CD14-positive monocyte (primary cell): ENCODE results near the gene MAP1LC3B. TPM values are rescaled to one million over a fixed set of nuclear protein-coding genes. Genes with fewer than 3 reads are reported as not detected.
A peak's percentile ranks its signal among the peaks of the same experiment; 100 is the strongest.

ENCODE experiments used
- DNase-seq, 3 donors: peaks; one replicate each; pipeline ENCODE4 v3.0.0-alpha.2; 2011 to 2022
- H2AFZ ChIP-seq: 2 replicates; pipeline ENCODE4 v1.6.0; 2012; ENCODE audit warnings: mild to moderate bottlenecking, low read depth, low read length, inconsistent platforms; ENCODE audit not compliant: insufficient read depth, poor library complexity, severe bottlenecking
- H3K27ac ChIP-seq, 2 donors: 1 replicate in 1 of 2; 2 replicates in 1 of 2; pipeline ENCODE4 v1.5.1; 2012 to 2013; ENCODE audit warnings: low read length in 2 of 2, control low read depth in 1 of 2, inconsistent platforms in 1 of 2, low read depth in 1 of 2, mild to moderate bottlenecking in 1 of 2
- H3K27me3 ChIP-seq, 2 donors: one replicate each; pipeline versions ENCODE4 v1.6.0 to v1.6.1; 2011 to 2013; ENCODE audit warnings: low read length in 2 of 2; ENCODE audit not compliant: control insufficient read depth in 2 of 2, insufficient read depth in 2 of 2
- H3K36me3 ChIP-seq, 2 donors: replicated peaks in 1 of 2; 1 replicate in 1 of 2; 2 replicates in 1 of 2; pipeline versions ENCODE4 v1.5.1 to v1.6.1; 2012 to 2013; ENCODE audit warnings: low read length in 2 of 2, control low read depth in 1 of 2, inconsistent platforms in 1 of 2, mild to moderate bottlenecking in 1 of 2; ENCODE audit not compliant: insufficient read depth in 2 of 2, control insufficient read depth in 1 of 2
- H3K4me1 ChIP-seq, 2 donors: 1 replicate in 1 of 2; 2 replicates in 1 of 2; pipeline versions ENCODE4 v1.5.1 to v1.6.1; 2012 to 2013; ENCODE audit warnings: low read length in 2 of 2, control low read depth in 1 of 2, inconsistent platforms in 1 of 2, mild to moderate bottlenecking in 1 of 2, moderate library complexity in 1 of 2; ENCODE audit not compliant: insufficient read depth in 2 of 2, control insufficient read depth in 1 of 2
- H3K4me2 ChIP-seq: replicated peaks from 2 replicates; pipeline ENCODE3; 2012; ENCODE audit warnings: low read length, moderate library complexity, mild to moderate bottlenecking; ENCODE audit not compliant: poor library complexity, severe bottlenecking; ENCODE audit errors: extremely low read depth
- H3K4me3 ChIP-seq, 3 experiments: fragments of 200-600 bp in 1 of 3; sonication (generic) in 1 of 3; replicated peaks in 1 of 3; 1 replicate in 2 of 3; 2 replicates in 1 of 3; pipeline ENCODE4 v1.5.1; 2011 to 2013; ENCODE audit warnings: low read length in 3 of 3, mild to moderate bottlenecking in 3 of 3, control low read depth in 2 of 3, low read depth in 2 of 3, inconsistent platforms in 1 of 3, moderate library complexity in 1 of 3
- H3K79me2 ChIP-seq: 2 replicates; pipeline ENCODE4 v1.6.0; 2012; ENCODE audit warnings: mild to moderate bottlenecking, control low read depth, inconsistent platforms, low read length, moderate library complexity; ENCODE audit not compliant: insufficient read depth
- H3K9ac ChIP-seq: 2 replicates; pipeline ENCODE4 v1.6.0; 2017; ENCODE audit warnings: low read length, mild to moderate bottlenecking; ENCODE audit not compliant: insufficient read depth, poor library complexity, severe bottlenecking
- H3K9me3 ChIP-seq, 2 donors: replicated peaks in 1 of 2; 1 replicate in 1 of 2; 2 replicates in 1 of 2; pipeline versions ENCODE4 v1.5.1 to v1.6.1; 2012 to 2013; ENCODE audit warnings: low read length in 2 of 2, control low read depth in 1 of 2; ENCODE audit not compliant: control insufficient read depth in 1 of 2, insufficient read depth in 1 of 2
- H4K20me1 ChIP-seq: 2 replicates; pipeline ENCODE4 v1.6.0; 2012; ENCODE audit warnings: mild to moderate bottlenecking, low read length, control low read depth, moderate library complexity; ENCODE audit not compliant: insufficient read depth
- H3K27ac Mint-ChIP-seq, 7 donors: one replicate each; pipeline ENCODE4 v1.8.0; 2020; ENCODE audit warnings: mild to moderate bottlenecking in 7 of 7, mixed read lengths in 7 of 7, moderate library complexity in 6 of 7, inconsistent platforms in 2 of 7
- H3K27me3 Mint-ChIP-seq, 3 donors: one replicate each; pipeline ENCODE4 v1.8.0; 2021 to 2022; ENCODE audit warnings: low read depth in 3 of 3, mild to moderate bottlenecking in 3 of 3, mixed read lengths in 3 of 3, moderate library complexity in 3 of 3, inconsistent platforms in 1 of 3
- H3K36me3 Mint-ChIP-seq, 2 donors: one replicate each; pipeline ENCODE4 v1.8.0; 2020; ENCODE audit warnings: mixed read lengths in 2 of 2, inconsistent platforms in 1 of 2, mild to moderate bottlenecking in 1 of 2
- H3K4me1 Mint-ChIP-seq: one replicate; pipeline ENCODE4 v1.8.0; 2020; ENCODE audit warnings: mild to moderate bottlenecking, mixed read lengths
- H3K4me3 Mint-ChIP-seq, 2 donors: one replicate each; pipeline ENCODE4 v1.8.0; 2020; ENCODE audit warnings: mild to moderate bottlenecking in 2 of 2, mixed read lengths in 2 of 2, moderate library complexity in 1 of 2
- H3K9me3 Mint-ChIP-seq, 7 donors: one replicate each; pipeline ENCODE4 v1.8.0; 2020 to 2022; ENCODE audit warnings: mixed read lengths in 7 of 7, mild to moderate bottlenecking in 6 of 7, moderate library complexity in 6 of 7, inconsistent platforms in 2 of 7
- CTCF ChIP-seq: fragments of 200-600 bp; IDR thresholded peaks from one replicate; pipeline ENCODE4 v1.8.0; 2022; ENCODE audit warnings: antibody characterized with exemption, mild to moderate bottlenecking
- WGBS: methylation state at CpG from one replicate; pipeline ENCODE4 v1.1.5; 2013; ENCODE audit warnings: missing lambda C conversion rate; ENCODE audit not compliant: insufficient coverage; 5-methylcytosine and 5-hydroxymethylcytosine counted together
- intact Hi-C, 2 donors: fragments of 100-400 bp; cut with micrococcal nuclease; formaldehyde crosslinking; loops; one replicate each; pipeline versions ENCODE4 v1.15.0 to v1.15.1; 2023
- polyA plus RNA-seq, 3 donors: library from polyadenylated mRNA; depleted of rRNA in 1 of 3; unstranded in 2 of 3; stranded (reverse) in 1 of 3; fragments of 300-500 nt in 2 of 3; fragments of >200 nt in 1 of 3; fragmentation: Illumina TruSeq in 2 of 3; gene quantifications; 1 replicate in 2 of 3; 2 replicates in 1 of 3; pipeline ENCODE4 v1.2.3, GENCODE V29; 2012 to 2021

MAP1LC3B gene
- polyA plus RNA-seq, 3 donors, result 102 to 147 (median 140) TPM

- no peak for TF ChIP-seq CTCF
- Histone ChIP-seq H3K9me3 (no peaks in the 10 kb centered on the region), H3K4me2 (peak overlapping the region; percentile 68), H2AFZ (no peak overlapping the region), H4K20me1 (peaks cover 32% of the 10 kb centered on the region), H3K4me1 (peaks cover 48 to 62% of the 10 kb centered on the region in 2 donors), H3K36me3 (no peaks in the 10 kb centered on the region), H3K27ac (peak overlapping the region; percentile 87 to 99), H3K79me2 (peaks cover 33% of the 10 kb centered on the region), H3K4me3 (peak overlapping the region; percentile 41 to 95 (median 51)), H3K27me3 (no peaks in the 10 kb centered on the region), H3K9ac (peak overlapping the region; percentile 97)
- DNase-seq, result no peak
- peaks cover 55% of the 10 kb centered on the region for H3K4me1 Mint-ChIP-seq
- H3K27me3 Mint-ChIP-seq, result peaks cover 0 to 4% (median 1%) of the 10 kb centered on the region in 3 donors
- H3K27ac Mint-ChIP-seq, result peak overlapping the region; percentile 96 to 100 (median 98)
- H3K9me3 Mint-ChIP-seq, result peaks cover 0 to 1% (median 0%) of the 10 kb centered on the region in 7 donors
- intact Hi-C loops, result loop anchor here in 1 of 2 donors (5.0 kb wide), 1 partner anchor 73 kb away; the partner anchor contains the start of gene C16orf95
- peaks cover 17% of the 10 kb centered on the region in 2 donors for H3K36me3 Mint-ChIP-seq
- over 99% methylated on average over 21 of the region's 24 CpGs for WGBS
- peak overlapping the region in 1 of 2 donors; percentile 82 for H3K4me3 Mint-ChIP-seq
Measured at GRCh38 chr16:87390641-87391323, 1.4 kb upstream of the MAP1LC3B start.

GRCh38 chr16:87391324-87391949, 699 bp upstream of the MAP1LC3B start:
- H3K36me3 Mint-ChIP-seq, result peaks cover 18 to 21% of the 10 kb centered on the region in 2 donors
- DNase-seq, result peak; percentile 80 to 87 (median 85)
- Histone ChIP-seq H3K4me3 (peak overlapping the region; percentile 41 to 95 (median 51)), H3K9me3 (no peaks in the 10 kb centered on the region), H3K27ac (peak overlapping the region; percentile 87 to 99), H2AFZ (peak overlapping the region; percentile 22), H3K4me2 (peak overlapping the region; percentile 68), H3K27me3 (no peaks in the 10 kb centered on the region), H3K79me2 (peaks cover 39% of the 10 kb centered on the region), H4K20me1 (peaks cover 38% of the 10 kb centered on the region), H3K36me3 (no peaks in the 10 kb centered on the region), H3K4me1 (peaks cover 48 to 62% of the 10 kb centered on the region in 2 donors), H3K9ac (peak overlapping the region; percentile 97)
- H3K27ac Mint-ChIP-seq, result peak overlapping the region; percentile 96 to 100 (median 98)
- no peak for TF ChIP-seq CTCF
- peaks cover 55% of the 10 kb centered on the region for H3K4me1 Mint-ChIP-seq
- peaks cover 0 to 1% (median 0%) of the 10 kb centered on the region in 7 donors for H3K9me3 Mint-ChIP-seq
- H3K27me3 Mint-ChIP-seq, result peaks cover 0 to 2% (median 1%) of the 10 kb centered on the region in 3 donors
- 8% methylated on average over 33 of the region's 44 CpGs for WGBS
- peak overlapping the region; percentile 82 to 89 for H3K4me3 Mint-ChIP-seq
- intact Hi-C loops, result loop anchor here in 1 of 2 donors (5.0 kb wide), 1 partner anchor 74 kb away; the partner anchor contains the start of gene C16orf95
